ENCODE data around the gene SH3PXD2A. TPM values are rescaled to one million over a fixed set of nuclear protein-coding genes. Genes with fewer than 3 reads are reported as not detected.

Gene SH3PXD2A
- total RNA-seq, 1 donor from 2014 or later = 36.8 TPM

DNA sequence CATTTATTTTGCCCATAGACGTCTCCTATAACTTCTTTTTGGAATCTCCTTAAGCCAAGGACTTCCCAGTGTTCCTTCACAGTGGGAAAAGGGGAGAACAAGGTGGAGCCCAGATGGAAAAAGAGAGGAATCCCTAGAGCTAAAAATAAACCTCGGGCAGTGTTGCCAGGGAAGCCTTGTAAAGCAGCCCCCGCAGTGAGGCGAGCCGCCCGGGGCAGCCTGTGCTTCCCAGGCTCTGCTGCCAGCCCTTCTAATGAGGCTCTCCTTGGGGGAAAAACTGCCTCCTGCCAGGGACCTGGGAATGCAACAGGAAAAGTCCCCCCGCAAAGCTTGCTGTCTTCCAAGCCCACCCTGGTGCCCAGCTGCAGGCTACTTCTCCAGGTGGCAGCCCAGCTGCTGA, 71.7 kb downstream of the SH3PXD2A start:
- H3K4me1 Mint-ChIP-seq = peaks cover 14% of the 10 kb centered on the region
- no peaks in the 10 kb centered on the region for H3K27me3 Mint-ChIP-seq (ENCODE audit: low read depth)
- no peak for TF ChIP-seq CTCF (IDR thresholded peaks at IDR 0.05; ENCODE audit: unreplicated experiment)
- H3K36me3 Mint-ChIP-seq = no peaks in the 10 kb centered on the region
- no peaks in the 10 kb centered on the region for H3K9me3 Mint-ChIP-seq
- H3K4me3 Mint-ChIP-seq = no peak overlapping the region
- no peak for DNase-seq (ENCODE audit: low spot score in 2 of 2, unreplicated experiment in 2 of 2)
- no peak overlapping the region for H3K27ac Mint-ChIP-seq

- Mint-ChIP-seq H3K27me3 (ENCODE audit: low read depth) (no peaks in the 10 kb centered on the region), H3K9me3 (no peaks in the 10 kb centered on the region), H3K27ac (no peak overlapping the region), H3K4me1 (peaks cover 3% of the 10 kb centered on the region), H3K4me3 (no peak overlapping the region), H3K36me3 (no peaks in the 10 kb centered on the region)
- no peak for TF ChIP-seq CTCF (IDR thresholded peaks at IDR 0.05; ENCODE audit: unreplicated experiment)
- no peak for DNase-seq (ENCODE audit: low spot score in 2 of 2, unreplicated experiment in 2 of 2)
These were observed 73.9 kb downstream of the SH3PXD2A start for GRCh38 chr10:103781329-103782061.

GRCh38 chr10:103780242-103781149, 74.9 kb downstream of the SH3PXD2A start:
- Mint-ChIP-seq H3K27me3 (ENCODE audit: low read depth) (no peaks in the 10 kb centered on the region), H3K36me3 (no peaks in the 10 kb centered on the region), H3K27ac (no peak overlapping the region), H3K9me3 (no peaks in the 10 kb centered on the region), H3K4me1 (no peaks in the 10 kb centered on the region), H3K4me3 (no peak overlapping the region)
- no peak for DNase-seq (ENCODE audit: low spot score in 2 of 2, unreplicated experiment in 2 of 2)
- no peak for TF ChIP-seq CTCF (IDR thresholded peaks at IDR 0.05; ENCODE audit: unreplicated experiment)

DNA sequence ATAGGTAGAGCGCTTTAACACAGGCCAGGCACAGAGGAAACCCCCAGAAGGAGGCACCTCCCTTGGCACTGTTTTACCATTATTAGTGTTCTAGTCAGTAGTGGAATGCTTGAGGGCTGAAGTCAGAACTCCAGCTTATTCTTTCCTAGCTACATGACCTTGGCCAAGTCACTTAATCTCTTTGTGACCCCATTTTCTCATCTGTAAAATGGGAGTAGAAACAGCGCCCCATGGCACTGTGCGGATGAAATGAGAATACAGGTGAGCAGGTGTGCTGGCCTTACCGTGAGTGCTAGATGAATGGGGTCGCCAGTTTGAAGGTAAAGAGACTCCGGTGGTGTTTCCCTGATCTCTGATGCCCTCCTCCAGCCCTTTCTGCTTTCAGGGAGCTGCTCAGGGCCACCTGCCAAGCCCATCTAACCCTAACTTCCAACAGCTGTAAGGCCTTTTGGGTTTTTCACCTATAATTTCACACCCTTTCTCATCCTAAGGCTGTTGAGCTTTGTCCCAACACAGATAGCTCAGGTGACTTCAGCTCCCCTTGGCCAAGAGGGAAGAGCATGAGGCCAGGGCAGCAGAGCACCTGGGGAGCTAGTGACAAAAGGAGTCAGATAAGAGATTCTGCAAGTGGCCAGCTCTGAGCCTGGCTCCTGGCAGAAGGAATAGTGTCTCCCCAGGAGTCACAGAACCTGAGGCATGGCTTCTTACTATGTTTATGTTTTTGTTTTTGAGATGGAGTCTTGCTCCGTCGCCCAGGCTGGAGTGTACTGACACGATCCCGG, 76.8 kb downstream of the SH3PXD2A start:
- Mint-ChIP-seq H3K27ac (no peak overlapping the region), H3K4me3 (no peak overlapping the region)

More for the DNA sequence above, 76.8 kb downstream of the SH3PXD2A start:
- Mint-ChIP-seq H3K36me3 (peaks cover 4% of the 10 kb centered on the region), H3K9me3 (peaks cover 11% of the 10 kb centered on the region), H3K4me1 (no peaks in the 10 kb centered on the region), H3K27me3 (ENCODE audit: low read depth) (no peaks in the 10 kb centered on the region)
- DNase-seq (ENCODE audit: low spot score in 2 of 2, unreplicated experiment in 2 of 2) = no peak
- no peak for TF ChIP-seq CTCF (IDR thresholded peaks at IDR 0.05; ENCODE audit: unreplicated experiment)

All from mesothelial cell of epicardium (in vitro differentiated cells).